ENCODE measurements around the gene MAP3K20.
A peak's percentile ranks its signal among the peaks of the same experiment; 100 is the strongest.

The MAP3K20 gene

DNA sequence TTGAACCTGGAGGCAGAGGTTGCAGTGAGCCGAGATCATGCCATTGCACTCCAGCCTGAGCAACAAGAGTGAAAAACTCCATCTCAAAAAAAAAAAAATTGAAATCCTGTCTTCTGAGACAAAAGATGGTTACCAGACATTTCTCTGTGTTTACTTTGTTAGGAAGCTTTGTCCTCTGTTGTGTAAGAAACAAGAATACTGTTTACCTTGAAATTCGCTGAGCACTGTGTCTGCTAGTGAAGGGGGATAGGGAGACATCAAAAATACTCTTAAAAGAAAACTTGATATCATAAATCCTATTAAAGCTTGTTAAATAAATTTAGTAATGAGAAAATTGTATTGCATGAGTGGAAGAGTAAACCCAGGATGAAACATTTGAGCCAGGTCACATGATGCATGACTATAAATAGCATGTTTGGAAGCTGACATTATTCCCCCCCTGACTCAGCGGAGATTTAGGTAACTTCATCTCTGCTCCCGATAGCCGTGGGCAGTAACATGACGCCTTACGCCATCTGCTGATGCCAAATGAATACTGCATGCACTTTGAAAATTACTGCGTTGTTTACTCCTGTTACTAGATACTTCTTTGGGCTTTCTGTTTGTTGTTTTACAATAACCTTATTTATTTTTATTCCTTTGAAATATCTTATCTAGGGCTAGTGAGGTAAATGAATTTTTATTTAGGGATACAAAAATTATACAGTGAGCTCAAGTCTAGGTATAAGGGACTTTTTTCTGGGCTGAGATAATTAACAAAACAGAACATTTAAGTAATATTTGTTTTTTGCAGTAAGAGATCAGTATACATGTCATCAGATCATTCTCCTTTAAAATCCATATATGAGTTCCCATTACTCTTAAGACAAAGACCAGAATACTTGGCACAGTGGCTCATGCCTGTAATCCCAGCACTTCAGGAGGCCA is 134.9 kb downstream of the MAP3K20 start:
- peak; percentile 47 for DNase-seq

DNA sequence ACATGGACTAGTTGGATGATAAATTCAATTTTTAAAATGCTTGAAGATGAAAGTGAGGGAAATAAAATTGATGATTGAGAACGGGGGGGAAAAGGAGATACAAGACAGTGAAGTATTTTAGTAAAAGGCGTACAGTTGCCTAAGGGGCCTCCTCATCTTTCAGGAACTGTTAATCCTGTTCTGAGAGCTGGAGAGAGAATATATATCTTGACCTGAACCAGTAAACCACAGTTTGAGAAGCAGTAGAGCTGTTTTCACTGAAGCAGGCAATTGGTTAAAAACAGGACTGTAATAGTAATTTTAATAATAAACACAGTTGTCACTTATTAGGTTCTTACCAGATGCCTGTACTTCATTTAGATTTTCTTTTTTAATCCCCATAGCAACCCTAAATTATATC is 137.5 kb downstream of the MAP3K20 start:
- no peak for DNase-seq

DNA sequence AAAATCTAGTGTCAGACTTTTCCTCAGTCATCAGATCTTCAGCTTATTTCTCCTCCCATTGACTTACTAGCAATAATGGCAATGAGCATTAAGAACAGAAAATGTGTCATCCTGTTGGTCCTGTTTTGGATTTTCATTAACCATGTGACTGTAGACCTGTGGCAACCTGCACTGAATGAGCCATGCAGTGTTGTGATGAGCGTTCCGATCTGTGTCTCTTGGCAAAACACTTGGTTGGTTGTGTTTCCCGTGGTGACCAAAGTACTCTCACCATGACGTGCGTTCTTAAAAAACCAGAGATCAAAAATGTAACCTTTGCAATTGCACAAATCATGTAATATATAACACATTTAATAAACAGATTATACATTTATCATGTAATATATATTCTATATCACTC is 138.6 kb downstream of the MAP3K20 start:
- no peak for DNase-seq

DNA sequence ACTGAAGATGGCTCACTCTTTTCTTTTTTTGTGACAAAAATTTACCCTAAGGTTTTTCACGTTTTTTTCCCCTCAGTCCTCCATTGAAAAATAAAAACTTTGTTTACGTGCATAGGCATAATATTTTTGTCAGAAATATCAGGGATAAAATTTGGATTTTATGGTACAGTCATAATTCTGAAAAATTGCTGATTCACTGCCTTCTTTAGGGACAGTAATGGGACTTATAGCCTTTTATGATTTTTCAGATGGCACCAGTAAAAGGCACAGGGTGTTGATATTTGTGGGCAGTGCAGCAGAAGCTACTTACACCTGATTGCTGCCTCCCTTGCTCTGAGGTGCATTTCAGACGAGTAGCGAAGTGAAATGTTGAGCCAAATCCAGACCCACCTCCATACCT is 139.7 kb downstream of the MAP3K20 start:
- no peak for DNase-seq

DNA sequence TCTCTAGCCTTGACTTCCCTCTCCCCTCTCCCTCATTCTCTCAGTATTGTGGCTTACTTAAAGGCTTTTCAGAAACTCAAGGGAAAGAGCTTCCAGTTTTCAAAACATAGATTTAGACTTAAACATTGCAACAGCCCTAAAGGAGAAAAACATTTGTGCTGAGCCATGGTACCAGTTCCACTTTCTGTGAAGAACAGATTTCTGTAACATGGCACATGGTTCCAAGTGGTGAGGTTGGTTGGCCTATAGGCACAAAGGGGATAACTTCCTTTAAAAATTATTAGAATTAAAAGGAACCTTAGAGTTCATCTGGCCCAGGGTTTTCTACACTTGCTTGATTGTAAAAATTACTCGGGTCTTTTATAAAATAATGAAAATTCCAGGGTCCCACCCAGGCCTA is 140.4 kb downstream of the MAP3K20 start:
- no peak for DNase-seq

DNA sequence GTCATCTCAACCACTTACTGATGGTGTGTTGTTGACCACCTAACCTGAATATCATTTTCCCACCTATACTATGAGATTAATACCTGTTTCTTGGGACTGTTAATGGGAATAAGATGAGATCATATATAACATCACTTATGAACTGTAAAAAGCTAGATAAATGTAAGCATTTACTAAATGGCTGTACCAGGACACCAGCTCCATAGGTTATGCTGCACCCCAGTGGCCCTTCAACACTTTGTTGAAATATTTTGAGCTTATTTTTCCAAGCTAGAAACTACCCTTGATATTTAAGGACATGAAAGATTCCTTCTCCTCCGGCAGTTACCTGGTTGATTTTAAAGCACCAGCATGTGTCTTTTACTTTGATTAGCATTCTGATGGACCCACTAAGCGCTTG is 141.0 kb downstream of the MAP3K20 start:
- no peak for DNase-seq

DNA sequence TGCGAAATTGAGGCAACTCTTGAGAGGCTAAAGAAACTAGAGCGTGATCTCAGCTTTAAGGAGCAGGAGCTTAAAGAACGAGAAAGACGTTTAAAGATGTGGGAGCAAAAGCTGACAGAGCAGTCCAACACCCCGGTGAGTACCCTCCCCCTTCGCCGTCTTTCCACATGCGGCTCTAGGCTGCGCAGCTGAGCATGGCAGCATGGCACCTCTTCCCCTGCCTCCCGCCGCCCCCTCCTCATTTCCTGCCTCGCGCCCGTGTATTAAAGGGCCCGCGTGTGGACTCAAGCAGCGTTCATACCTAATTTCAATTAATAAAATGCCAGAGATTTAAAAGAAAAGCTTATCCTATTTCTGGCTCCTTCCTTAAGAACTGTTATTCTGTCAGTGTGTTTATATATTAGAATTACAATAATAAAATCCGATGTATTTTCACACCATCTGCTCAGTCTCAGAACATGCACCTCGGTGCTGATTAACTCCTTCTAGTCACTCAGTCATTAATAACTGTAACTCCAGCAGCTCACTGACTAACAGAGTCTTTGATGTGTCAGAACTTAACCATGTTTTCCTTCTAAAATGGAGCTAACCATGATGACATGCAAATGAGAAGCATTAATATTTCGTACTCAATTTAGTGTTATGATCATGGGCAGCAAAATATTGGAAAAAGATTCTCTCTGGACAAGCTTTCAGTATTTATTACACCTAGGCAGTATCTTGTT is 141.6 kb downstream of the MAP3K20 start:
- DNase-seq = no peak

DNA sequence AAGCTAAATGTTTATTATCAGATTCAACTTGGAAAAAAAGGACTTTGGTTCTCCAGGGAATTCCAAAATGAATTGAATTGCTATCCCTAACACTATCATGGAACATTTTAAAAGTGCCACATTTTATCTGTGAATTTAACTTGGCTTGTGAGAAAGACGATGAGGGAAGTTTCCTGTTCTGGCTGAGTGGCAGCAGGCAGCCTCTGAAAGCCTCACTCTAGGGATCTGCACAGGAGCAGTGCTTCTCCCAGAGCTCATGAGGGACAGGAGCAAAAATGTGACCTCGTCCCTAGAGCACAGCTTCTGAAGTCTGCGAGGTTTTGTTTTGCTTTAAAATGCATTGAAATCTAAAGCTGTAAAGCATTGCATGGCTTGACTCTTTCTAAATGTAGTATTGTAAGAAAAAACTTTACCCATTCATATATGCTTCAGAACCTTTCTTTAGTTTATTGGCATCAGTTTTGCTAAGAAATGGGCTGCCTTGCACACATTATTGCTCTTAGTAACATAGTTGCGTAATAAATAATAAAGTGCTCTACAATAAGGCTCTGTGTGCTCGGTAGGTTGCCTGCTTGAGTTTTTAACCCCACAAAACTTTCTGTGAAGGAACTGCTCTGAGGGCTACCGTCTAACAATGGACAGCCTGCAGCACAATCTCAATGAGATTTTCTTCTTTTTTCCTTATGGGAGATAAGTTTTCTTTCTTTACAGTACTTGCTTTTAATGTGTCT is 142.8 kb downstream of the MAP3K20 start:
- DNase-seq = no peak

DNA sequence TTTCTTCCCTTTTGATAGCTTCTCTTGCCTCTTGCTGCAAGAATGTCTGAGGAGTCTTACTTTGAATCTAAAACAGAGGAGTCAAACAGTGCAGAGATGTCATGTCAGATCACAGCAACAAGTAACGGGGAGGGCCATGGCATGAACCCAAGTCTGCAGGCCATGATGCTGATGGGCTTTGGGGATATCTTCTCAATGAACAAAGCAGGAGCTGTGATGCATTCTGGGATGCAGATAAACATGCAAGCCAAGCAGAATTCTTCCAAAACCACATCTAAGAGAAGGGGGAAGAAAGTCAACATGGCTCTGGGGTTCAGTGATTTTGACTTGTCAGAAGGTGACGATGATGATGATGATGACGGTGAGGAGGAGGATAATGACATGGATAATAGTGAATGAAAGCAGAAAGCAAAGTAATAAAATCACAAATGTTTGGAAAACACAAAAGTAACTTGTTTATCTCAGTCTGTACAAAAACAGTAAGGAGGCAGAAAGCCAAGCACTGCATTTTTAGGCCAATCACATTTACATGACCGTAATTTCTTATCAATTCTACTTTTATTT is 145.6 kb downstream of the MAP3K20 start:
- DNase-seq = no peak

DNA sequence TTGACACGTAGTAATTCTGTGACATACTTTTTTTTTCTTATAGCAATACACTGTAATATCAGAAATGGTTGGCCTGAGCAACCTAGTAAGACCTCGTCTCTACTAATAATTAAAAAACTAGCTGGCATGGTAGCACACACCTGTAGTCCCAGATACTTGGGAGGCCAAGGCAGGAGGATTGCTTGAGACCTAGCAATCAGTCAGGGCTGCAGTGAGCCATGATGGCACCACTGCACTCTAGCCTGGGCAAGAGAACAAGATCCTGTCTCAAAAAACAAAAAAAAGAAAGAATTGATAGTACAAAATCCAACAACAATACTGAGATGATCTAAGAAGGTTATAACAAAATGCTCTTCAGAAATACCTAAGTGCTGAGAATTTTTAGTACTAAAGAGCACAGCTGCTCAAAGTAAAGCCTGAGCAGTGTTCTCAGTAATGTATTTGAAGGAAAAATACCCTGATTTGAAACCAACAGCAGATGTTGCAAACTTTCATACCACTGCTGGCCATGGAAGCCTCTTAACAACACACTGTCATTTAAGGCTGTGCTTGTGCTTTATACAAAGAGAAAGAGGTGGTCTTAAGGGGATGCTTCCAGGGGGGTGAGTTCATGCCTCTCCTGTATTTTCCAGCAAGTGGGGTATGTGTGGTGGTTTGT is 146.4 kb downstream of the MAP3K20 start:
- no peak for DNase-seq

DNA sequence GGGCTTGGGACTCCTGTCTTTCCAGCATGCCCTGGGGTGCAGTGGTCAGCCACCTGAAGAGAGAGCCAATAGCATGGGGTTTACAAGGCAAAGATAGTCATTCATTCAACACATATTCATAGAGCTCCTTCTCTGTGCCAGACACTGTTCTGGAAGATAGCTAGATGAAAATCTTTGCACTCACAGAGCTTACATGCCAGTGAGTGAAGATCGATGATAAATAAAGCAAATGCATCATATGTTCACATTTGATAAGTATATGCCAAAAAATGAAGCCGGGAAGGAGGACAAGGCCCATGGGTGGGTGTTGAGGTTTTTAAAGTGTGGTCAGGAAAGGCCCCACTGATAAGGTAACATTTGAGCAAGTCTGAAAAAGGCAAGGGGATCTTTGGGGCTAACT is 148.2 kb downstream of the MAP3K20 start:
- DNase-seq = no peak

DNA sequence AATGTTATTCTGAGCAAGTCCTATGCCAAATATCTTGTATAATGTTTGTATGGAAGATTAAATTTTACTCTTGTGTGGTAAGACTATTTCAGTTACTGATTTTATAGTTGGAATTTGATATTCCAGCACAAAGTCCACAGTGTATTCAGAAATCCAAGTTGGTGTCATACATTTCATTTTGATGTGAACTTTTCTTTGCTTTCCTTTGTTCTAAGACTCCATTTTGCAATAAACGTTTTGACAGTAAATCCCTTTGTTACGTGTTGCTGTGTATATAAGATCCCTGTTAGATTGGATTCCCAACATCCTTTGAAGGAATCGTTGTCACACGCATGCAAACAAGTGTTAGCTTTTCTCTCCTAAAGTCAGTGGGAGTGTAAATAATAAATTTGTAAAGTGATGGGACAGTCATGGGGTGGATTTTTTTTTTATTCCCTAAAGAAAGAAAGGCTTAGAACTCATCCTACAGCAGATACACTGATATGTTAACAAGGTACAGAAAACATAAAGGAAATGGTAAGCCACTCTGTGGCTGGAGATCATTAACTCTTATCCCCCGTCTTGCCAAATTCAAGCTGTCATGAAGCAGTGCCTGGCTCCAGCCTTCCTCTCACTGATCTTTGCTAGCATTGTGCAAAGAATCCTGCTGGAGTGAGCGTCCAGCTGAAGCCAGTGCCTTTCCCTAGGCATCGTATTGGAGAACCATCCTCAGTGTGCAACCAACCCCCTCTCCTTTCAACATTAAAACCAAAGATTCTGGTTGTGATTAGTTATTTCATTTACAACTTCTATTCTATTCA is 151.5 kb downstream of the MAP3K20 start:
- no peak for DNase-seq

DNA sequence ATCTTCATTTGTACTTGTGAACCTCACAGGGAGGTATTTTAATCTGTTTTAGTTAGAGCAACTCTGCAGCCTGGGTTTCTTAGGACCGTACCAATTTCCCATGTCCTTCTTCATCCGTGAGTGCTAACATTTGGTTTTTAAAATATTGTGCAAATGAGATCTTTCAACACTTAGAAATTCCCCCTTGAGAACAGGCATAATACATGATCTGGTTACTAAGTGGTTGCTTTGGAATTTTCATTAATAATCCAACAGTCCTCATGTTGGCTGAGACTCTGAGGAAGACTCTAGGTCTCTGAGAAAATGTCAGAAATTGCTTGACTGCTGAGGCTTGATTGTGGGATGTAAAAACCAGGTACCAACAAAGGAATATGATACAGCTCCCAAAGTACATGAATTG is 153.4 kb downstream of the MAP3K20 start:
- no peak for DNase-seq

DNA sequence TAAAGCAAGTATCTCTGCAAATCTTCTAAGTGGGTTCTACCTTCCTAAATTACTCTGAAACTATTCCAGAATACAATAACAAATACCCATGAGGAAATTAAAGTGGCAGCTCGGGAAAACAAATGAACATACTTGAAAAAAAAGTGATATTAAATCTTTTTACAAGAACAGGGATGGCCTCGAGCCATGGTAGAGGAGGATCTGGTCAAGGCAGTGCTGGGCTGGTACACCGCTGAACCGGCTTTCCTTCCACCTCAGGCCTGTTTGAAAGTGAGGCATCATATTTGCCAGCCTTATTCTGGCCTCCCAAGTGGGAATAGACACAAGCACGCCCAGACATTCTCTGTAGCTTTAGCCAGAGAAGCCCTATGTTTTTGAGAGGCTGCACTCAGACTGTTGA is 154.5 kb downstream of the MAP3K20 start:
- no peak for DNase-seq

DNA sequence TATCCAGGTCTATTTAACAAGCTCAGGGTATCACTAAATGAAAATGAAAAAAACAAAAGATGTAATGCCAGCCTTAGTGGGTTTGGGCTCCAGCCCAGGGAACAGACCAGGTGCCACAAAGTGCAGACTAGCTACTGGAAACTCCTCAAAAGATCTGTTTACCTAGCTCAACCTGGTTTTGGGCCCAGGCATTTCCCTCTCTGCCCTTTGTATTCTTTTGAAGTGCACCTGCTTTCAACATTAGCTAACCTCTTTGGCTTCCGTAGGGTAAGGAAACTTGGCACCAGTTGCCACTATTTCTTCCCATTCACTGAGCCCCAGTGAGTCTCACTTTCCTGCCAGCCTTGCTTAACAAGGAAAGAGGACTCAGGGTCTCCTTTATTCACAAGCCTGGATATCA is 155.4 kb downstream of the MAP3K20 start:
- DNase-seq = no peak

DNA sequence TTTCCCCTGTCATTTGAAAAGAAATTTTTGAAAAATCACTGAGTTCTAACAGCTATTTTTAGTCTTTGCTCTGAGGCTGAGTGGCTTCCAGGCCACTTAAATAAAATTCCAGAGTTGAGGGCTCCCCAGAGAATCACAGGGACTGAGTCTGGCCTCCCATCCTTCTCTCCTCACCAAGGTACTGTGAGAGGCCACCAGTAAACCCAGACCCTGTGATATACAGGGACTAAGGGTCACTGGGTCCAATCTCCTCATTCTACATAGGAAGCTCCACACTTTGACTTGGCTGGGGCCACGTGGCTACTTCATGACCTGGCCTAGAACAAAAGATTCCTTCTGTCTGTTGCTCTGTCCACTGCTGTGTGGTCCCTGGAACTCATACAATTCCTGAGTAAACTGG is 155.8 kb downstream of the MAP3K20 start:
- DNase-seq = no peak

DNA sequence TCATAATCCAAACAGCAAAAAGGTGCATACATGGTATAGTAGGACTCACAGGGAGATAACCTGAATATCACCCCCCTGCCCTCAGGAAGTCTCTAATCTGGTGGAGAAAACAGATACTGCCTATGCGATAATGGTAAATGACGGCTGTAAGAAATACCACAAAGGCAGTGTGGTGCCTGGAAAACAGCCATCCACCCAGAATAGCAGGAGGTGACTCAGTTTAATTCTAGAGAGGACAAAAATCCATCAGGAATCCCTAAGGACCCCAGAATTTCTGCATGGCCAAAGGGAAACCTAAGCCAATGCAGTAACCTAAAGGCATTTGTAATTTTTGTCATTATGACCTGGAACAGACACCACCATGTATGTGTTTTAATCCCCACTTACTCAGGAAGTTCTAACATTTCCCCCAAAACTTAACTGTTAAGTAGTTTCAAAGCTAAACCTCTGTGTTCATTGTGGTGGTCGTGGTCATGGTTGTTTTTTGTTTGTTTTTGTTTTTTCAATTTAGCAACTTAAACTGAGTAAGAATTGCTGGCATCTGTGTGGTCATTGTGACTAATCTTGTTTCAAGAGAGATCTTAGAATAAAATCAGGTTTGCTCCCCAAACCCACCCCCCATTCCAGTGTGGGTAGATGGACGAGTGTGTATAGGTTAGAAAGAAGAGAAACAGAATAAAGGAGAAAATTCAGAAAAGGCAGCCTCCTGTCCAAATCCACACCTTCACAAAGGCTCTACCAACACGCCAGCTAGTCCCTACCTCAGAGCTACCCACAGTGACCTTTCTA is 157.5 kb downstream of the MAP3K20 start:
- no peak for DNase-seq

DNA sequence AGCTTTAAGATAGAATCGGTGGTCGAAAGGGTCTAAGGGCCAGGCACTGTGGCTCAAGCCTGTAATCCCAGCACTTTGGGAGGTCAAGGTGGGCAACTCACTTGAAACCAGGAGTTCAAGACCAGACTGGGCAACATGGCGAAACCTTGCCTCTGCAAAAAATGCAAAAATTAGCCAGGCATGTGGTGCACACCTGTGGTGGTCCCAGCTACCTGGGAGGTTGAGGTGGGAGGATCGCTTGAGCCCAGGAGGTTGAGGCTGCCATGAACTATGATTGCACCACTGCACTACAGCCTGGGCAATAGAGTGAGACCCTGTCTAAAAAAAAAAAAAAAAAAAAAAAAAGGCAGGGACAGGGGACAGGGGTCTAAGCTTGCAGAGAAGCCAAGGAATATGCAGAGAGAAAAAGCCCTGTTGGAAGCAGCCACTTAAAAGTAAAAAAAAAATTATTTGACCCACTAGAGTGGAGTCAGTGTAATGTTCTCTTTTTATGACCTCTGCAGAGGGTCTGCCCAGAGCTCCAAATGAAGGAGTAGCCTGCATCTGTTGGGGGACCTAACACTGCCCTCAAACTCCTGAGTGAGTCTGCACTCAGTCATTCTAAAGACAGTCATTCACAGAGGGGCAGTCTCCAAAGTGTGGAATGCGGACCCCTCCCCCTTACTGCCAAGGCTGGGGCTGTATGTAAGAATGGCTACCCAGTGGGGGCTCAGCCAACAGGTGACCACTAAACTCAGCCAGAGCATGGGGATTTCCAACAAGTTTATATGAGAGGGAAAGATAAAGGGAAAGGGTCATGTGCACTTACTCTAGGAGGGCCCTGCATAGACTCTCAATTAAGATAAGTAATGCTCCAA is 160.5 kb downstream of the MAP3K20 start:
- no peak for DNase-seq

DNA sequence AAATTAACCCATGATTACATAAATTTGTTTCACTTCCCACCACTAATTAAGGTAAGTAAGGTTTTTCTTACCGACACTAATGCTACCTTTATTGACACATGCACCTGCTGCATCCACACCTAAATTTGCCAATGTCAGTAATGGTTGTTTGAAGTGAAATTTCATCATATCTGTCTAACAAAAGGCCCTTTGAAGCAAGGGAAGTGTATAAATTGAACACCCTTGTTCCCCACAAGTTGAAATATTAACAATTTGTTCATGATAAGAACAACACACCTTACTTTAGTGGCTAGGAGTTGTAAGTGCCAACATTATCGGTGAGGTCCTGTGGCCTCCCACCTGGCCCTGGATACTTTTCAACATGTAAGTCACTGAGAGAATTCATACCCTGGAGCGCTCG is 162.7 kb downstream of the MAP3K20 start:
- DNase-seq = no peak

DNA sequence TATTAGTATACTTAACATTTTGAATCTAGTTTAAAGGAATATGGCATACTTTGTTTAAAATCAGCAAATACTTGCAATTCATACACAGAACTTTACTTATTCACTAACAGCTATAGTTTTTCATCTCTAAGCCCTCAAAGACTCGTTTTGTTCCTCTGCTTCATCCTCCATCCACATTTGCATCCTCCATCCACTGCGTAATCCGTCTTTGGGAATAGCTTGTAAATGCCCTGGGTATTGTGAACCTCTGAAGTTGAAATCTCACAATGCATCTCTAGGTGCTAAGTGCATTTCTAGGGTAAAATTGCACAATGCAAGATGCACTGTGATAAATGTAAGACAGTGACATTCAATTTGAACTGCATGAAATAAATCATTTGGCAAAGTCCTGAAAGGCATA is 163.2 kb downstream of the MAP3K20 start:
- no peak for DNase-seq
